HG03139 (cell line): ENCODE results near the gene IMMP2L.

Experiments used
- ATAC-seq: cut with Tn5 transposase; IDR thresholded peaks from one replicate; pipeline ENCODE4 v1.9.1; 2021; ENCODE audit not compliant: unreplicated experiment

IMMP2L gene

GRCh38 chr7:111232249-111233084 is 329.8 kb downstream of the IMMP2L start:
- ATAC-seq, result peak; percentile 91

GRCh38 chr7:111229916-111230315 is 332.4 kb downstream of the IMMP2L start:
- ATAC-seq, result no peak

GRCh38 chr7:111229181-111229740 is 333.0 kb downstream of the IMMP2L start:
- no peak for ATAC-seq

- no peak for ATAC-seq
Observed at GRCh38 chr7:111228437-111228836, 333.9 kb downstream of the IMMP2L start.

- no peak for ATAC-seq
Observed at GRCh38 chr7:111226800-111227199, 335.5 kb downstream of the IMMP2L start.

GRCh38 chr7:111224354-111225231 is 337.7 kb downstream of the IMMP2L start:
- ATAC-seq, result no peak

- peak; percentile 78 for ATAC-seq
Observed at GRCh38 chr7:111223802-111224253, 338.5 kb downstream of the IMMP2L start.

DNA sequence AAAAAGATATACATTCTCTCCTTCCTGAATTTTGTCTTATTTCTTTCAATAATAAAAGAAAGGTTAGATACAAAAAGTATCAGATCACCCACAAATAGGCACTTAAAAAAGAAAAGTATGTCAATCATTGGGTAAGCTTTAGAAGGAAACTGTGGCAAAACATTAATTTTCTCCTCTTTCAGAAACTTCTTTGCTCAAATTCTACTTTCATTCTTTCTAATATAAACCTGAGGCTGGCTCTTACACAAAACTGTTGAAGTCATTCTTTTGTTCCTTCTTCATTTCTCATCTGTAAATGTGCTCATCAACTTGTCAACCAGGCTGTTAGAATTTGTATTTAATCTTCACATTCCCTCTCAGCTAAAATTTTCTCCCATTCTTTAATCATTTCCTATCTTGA is 346.7 kb downstream of the IMMP2L start:
- no peak for ATAC-seq

GRCh38 chr7:111212857-111213523 is 349.3 kb downstream of the IMMP2L start:
- ATAC-seq, result no peak

DNA sequence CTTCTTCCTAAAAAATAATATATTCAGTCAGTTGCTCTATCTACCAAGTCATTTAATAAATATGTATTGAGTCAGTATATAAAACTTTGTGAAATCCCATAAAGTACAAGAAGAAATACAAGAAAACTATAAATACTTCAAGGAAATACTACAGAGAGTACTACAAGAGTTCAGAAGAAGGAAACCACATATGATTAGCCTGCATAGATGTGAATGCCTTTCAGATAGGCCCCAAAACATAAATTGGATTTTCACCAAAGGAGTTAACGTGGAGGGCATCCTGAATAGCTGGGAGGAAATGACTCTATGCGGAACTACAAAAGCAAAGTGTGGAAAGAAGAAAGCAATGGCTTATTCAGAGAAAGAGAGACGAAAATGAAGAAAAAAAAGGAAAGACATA is 351.3 kb downstream of the IMMP2L start:
- ATAC-seq, result no peak

GRCh38 chr7:111210043-111210442 is 352.2 kb downstream of the IMMP2L start:
- no peak for ATAC-seq

DNA sequence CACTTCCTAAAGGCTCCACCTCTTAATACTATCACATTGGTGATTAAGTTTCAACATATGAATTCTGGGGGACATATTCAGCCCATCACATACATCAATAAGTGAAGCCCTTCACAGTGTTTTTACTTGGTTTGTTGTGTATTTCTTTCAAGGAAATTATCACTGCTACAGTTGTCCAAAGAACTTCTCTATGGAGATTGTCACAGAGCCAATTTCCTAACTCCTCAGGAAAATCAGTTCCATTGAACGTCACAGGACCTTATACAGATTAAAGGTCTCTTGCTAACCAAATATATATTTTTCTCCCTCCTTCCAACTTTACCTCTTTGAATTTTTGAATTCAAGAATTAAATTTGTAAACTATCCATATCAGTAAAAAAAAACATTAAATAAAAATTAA is 357.0 kb downstream of the IMMP2L start:
- no peak for ATAC-seq

DNA sequence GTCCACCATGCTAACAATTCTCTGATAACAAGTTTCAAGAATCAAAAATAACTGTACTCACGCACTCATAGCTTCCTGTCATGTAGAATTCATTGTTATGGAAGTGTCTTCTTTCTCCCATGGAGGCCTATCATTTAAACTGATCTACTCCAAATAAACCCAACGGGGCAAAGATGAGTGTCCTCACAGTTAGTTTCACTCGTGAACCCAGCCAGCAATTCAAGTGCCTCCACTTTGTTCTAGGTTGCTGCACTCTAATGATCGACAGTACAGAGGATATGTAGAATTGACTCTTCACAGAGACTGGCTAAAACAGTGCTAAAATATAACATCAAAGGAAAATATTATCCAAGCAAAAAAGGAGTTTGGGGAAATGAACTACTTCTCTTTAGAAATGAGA is 360.0 kb downstream of the IMMP2L start:
- no peak for ATAC-seq

DNA sequence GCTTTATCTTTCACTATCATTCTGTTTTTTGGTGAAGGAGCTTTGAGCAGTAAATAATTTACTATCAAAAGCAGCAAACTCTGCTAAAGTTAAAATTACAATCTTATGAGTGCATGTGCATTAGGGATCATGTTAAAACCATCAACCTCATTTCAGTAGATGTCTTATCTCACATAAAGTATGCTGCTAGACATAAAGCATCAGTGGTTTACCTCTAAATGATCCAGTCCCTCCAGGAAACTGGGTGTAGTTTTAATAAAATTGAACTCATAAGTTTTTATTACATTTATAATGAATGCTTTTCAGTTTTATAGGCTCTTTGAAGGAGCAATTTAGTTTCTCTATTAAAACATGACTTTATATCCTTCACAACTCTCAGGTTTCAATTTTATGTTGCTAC is 362.6 kb downstream of the IMMP2L start:
- no peak for ATAC-seq

DNA sequence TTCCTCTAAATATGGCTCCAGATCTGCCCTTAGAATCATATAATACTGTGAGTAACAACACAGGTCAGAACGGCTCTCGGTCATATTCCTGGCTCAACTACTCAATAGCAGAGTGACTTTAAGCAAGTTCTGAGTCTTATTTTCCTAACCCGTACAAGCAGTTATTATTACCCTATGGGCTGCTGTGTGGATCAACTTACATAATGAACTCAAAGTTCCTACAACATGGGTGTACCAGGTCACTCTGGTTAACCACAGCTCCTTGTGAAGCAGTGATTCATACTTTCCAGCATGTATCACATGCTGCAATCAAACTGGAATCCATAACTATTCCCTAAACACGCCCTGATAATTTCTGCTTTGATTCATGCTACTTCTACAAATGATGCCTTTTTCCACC is 364.0 kb downstream of the IMMP2L start:
- no peak for ATAC-seq

DNA sequence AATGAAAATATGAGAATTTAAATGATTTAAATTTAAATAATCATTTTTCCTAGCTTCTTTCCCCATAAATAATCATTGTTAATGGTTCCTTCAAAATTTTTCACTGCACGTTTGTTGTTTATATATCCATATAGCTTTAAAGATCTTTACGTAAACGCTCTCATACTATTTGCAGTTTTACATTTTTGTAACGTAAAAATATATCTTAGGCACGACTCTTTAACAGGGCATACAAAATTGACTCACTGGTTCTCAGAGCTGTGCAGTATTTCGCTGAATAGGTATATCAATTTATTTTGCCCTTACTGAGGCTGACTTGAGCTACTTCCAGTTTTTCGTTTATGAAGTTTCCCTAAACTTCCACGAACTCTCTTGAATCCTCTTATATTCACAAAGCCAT is 365.6 kb downstream of the IMMP2L start:
- ATAC-seq, result no peak

DNA sequence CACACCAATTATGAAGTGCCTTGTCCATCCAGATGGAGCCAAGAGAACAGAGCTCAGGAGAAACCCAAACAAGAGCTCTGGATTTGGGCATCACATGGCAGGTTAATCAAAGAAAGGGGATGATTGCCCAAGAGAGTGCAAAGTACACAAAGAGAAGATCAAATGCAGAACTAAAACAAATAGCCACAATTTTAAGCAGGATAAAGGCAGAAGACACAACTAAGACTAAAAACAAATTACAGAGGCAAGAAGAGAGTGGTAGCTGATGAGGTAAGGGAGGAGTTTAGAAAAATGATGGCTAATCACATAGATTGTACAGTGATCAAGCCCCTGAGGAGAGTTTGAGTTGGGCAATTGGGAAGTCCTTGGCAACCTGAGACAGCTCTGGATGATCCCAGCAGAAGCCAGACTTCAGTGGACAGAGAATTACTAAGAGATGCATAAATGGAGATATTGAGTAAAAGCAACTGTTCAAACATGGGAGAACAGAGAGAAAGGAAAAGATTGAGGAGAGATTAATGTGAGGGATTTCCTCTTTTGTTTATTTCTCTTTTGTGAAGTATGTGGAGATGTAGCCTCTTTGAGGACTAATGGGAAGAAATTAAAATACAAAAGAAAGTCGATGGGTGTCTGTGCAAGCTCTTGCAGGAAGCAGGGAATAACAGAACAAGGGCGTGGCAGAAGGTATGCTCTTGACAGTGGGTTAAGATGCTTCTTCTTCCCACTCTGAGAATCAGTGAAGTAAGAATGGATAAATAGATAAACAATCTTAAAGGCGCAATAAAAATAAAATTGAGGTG is 369.5 kb downstream of the IMMP2L start:
- ATAC-seq, result no peak

- ATAC-seq, result no peak
Observed at GRCh38 chr7:111190804-111191203, 371.5 kb downstream of the IMMP2L start.

GRCh38 chr7:111184987-111185386 is 377.3 kb downstream of the IMMP2L start:
- ATAC-seq, result no peak

GRCh38 chr7:111183321-111183720 is 379.0 kb downstream of the IMMP2L start:
- no peak for ATAC-seq
